Sigmoid colon (tissue), 7 donors: ENCODE results near the gene WNK2. TPM values are rescaled to one million over a fixed set of nuclear protein-coding genes. Genes with fewer than 3 reads are reported as not detected.

ENCODE experiments used
- DNase-seq: peaks from one replicate; pipeline ENCODE4 v3.0.0-alpha.2; 2019
- H3K27ac ChIP-seq, 4 donors: fragments of 200-600 bp; sonication (generic); one replicate each; pipeline ENCODE4 v1.5.1; 2016 to 2019; ENCODE audit warnings: mild to moderate bottlenecking in 1 of 4
- H3K27me3 ChIP-seq, 3 donors: fragments of 200-600 bp; sonication (generic); one replicate each; pipeline ENCODE4 v1.5.1; 2019; ENCODE audit warnings: mild to moderate bottlenecking in 1 of 3
- H3K36me3 ChIP-seq, 4 donors: fragments of 200-600 bp; sonication (generic); one replicate each; pipeline ENCODE4 v1.5.1; 2016 to 2019
- H3K4me1 ChIP-seq, 4 donors: fragments of 200-600 bp; sonication (generic); one replicate each; pipeline ENCODE4 v1.5.1; 2017 to 2019
- H3K4me3 ChIP-seq, 4 donors: fragments of 200-600 bp; sonication (generic); one replicate each; pipeline ENCODE4 v1.5.1; 2017 to 2019; ENCODE audit warnings: mild to moderate bottlenecking in 2 of 4, moderate library complexity in 1 of 4
- H3K9me3 ChIP-seq, 4 donors: fragments of 200-600 bp in 3 of 4; sonication (generic) in 3 of 4; one replicate each; pipeline versions ENCODE4 v1.5.1 to v1.6.1; 2013 to 2019
- CTCF ChIP-seq, 4 experiments: fragments of 450-650 bp in 3 of 4; fragments of 200-600 bp in 1 of 4; IDR thresholded peaks; one replicate each; pipeline ENCODE4 v1.5.1; 2016 to 2019; ENCODE audit warnings: antibody characterized with exemption in 4 of 4, mild to moderate bottlenecking in 3 of 4, moderate library complexity in 2 of 4
- EP300 ChIP-seq, 4 donors: sonication (generic); formaldehyde crosslinking; IDR thresholded peaks; one replicate each; pipeline ENCODE4 v1.6.1; 2017; ENCODE audit warnings: antibody characterized with exemption in 4 of 4
- POLR2A ChIP-seq, 2 donors: fragments of 450-650 bp; IDR thresholded peaks; one replicate each; pipeline ENCODE4 v1.6.1; 2016; ENCODE audit warnings: antibody characterized with exemption in 2 of 2, mild to moderate bottlenecking in 2 of 2, moderate library complexity in 2 of 2
- POLR2AphosphoS5 ChIP-seq, 4 donors: sonication (generic); formaldehyde crosslinking; IDR thresholded peaks; one replicate each; pipeline ENCODE4 v1.6.1; 2017; ENCODE audit warnings: antibody characterized with exemption in 4 of 4
- WGBS, 2 donors: extraction: QIAGEN DNeasy Blood & Tissue Kit; methylation state at CpG; one replicate each; pipeline ENCODE4 v1.1.7; 2013; 5-methylcytosine and 5-hydroxymethylcytosine counted together
- intact Hi-C: fragments of 100-400 bp; cut with DNase I; formaldehyde crosslinking; loops from one replicate; pipeline ENCODE4 v1.15.1; 2023
- polyA plus RNA-seq, 3 donors: library from polyadenylated mRNA; stranded (reverse); fragments of 200-250 nt; gene quantifications; one replicate each; pipeline ENCODE4 v1.2.3, GENCODE V29; 2013
- total RNA-seq, 4 donors: library from RNA; depleted of rRNA; stranded (reverse); fragments of >200 nt; gene quantifications; one replicate each; pipeline ENCODE4 v1.1.0, GENCODE V29; 2016
- donor health status: healthy with polysubstance abuse.
- donor health status: Bipolar disorder and iron deficiency.
- donor health status: healthy.

Gene WNK2
- total and polyA plus RNA-seq, 7 donors, result 12.6 to 95.8 (median 20.0) TPM

- 93% methylated on average over 14 of the region's 14 CpGs for WGBS, 2 donors
- Histone ChIP-seq H3K36me3 (peaks cover 0 to 29% (median 4%) of the 10 kb centered on the region in 4 donors), H3K4me1 (no peaks in the 10 kb centered on the region), H3K9me3 (no peaks in the 10 kb centered on the region), H3K27me3 (no peaks in the 10 kb centered on the region), H3K4me3 (no peak overlapping the region), H3K27ac (no peak overlapping the region)
- DNase-seq, result no peak
- intact Hi-C loops, result no loop called here
- no peak for TF ChIP-seq CTCF (IDR thresholded peaks at IDR 0.05)
- no peak for TF ChIP-seq EP300 (IDR thresholded peaks at IDR 0.05)
- TF ChIP-seq POLR2AphosphoS5 (IDR thresholded peaks at IDR 0.05), result no peak
- no peak for TF ChIP-seq POLR2A (IDR thresholded peaks at IDR 0.05)
These were observed 62.2 kb downstream of the WNK2 start for GRCh38 chr9:93246111-93246510.

- Histone ChIP-seq H3K36me3 (peaks cover 0 to 27% (median 4%) of the 10 kb centered on the region in 4 donors), H3K4me1 (no peaks in the 10 kb centered on the region), H3K4me3 (no peak overlapping the region), H3K9me3 (no peaks in the 10 kb centered on the region), H3K27ac (no peak overlapping the region), H3K27me3 (no peaks in the 10 kb centered on the region)
- DNase-seq, result no peak
- TF ChIP-seq CTCF (IDR thresholded peaks at IDR 0.05) (no peak), EP300 (IDR thresholded peaks at IDR 0.05) (no peak), POLR2A (IDR thresholded peaks at IDR 0.05) (no peak), POLR2AphosphoS5 (IDR thresholded peaks at IDR 0.05) (no peak)
- WGBS, 2 donors, result 84 to 92% methylated on average over 7 of the region's 7 CpGs
- intact Hi-C loops, result no loop called here
These were observed 62.6 kb downstream of the WNK2 start for GRCh38 chr9:93246526-93246925.

- intact Hi-C loops, result no loop called here
- Histone ChIP-seq H3K27ac (no peak overlapping the region), H3K27me3 (no peaks in the 10 kb centered on the region), H3K4me3 (no peak overlapping the region), H3K9me3 (no peaks in the 10 kb centered on the region), H3K4me1 (peaks cover 0 to 3% (median 0%) of the 10 kb centered on the region in 4 donors), H3K36me3 (peaks cover 0 to 20% (median 4%) of the 10 kb centered on the region in 4 donors)
- WGBS, 2 donors, result 93 to 96% methylated on average over 36 of the region's 36 CpGs
- no peak for DNase-seq
- TF ChIP-seq CTCF (IDR thresholded peaks at IDR 0.05) (no peak), POLR2A (IDR thresholded peaks at IDR 0.05) (no peak), EP300 (IDR thresholded peaks at IDR 0.05) (no peak), POLR2AphosphoS5 (IDR thresholded peaks at IDR 0.05) (no peak)
These were observed 63.3 kb downstream of the WNK2 start for GRCh38 chr9:93247099-93247865.

- Histone ChIP-seq H3K36me3 (peaks cover 0 to 16% (median 4%) of the 10 kb centered on the region in 4 donors), H3K27ac (no peak overlapping the region), H3K4me3 (no peak overlapping the region), H3K9me3 (no peaks in the 10 kb centered on the region), H3K27me3 (no peaks in the 10 kb centered on the region), H3K4me1 (peaks cover 0 to 7% (median 0%) of the 10 kb centered on the region in 4 donors)
- TF ChIP-seq EP300 (IDR thresholded peaks at IDR 0.05), result no peak
- WGBS, 2 donors, result 81 to 83% methylated on average over 9 of the region's 9 CpGs
- no peak for DNase-seq
- intact Hi-C loops, result no loop called here
These were observed 64.0 kb downstream of the WNK2 start for GRCh38 chr9:93247892-93248291.

- Histone ChIP-seq H3K36me3 (peaks cover 0 to 20% (median 3%) of the 10 kb centered on the region in 4 donors), H3K9me3 (no peaks in the 10 kb centered on the region), H3K4me3 (no peak overlapping the region), H3K27ac (no peak overlapping the region), H3K27me3 (no peaks in the 10 kb centered on the region), H3K4me1 (peaks cover 0 to 9% (median 0%) of the 10 kb centered on the region in 4 donors)
- intact Hi-C loops, result no loop called here
- TF ChIP-seq CTCF (IDR thresholded peaks at IDR 0.05) (no peak), POLR2A (IDR thresholded peaks at IDR 0.05) (no peak), POLR2AphosphoS5 (IDR thresholded peaks at IDR 0.05) (no peak), EP300 (IDR thresholded peaks at IDR 0.05) (no peak)
- no peak for DNase-seq
- 83 to 88% methylated on average over 3 of the region's 3 CpGs for WGBS, 2 donors
These were observed 64.6 kb downstream of the WNK2 start for GRCh38 chr9:93248386-93249040.
